Transverse colon (tissue), 3 donors: Measurements from ENCODE around the gene SMPD4.

Experiments
- EP300 ChIP-seq: sonication (generic); formaldehyde crosslinking; IDR thresholded peaks from one replicate; pipeline ENCODE4 v1.6.1; 2017; ENCODE audit warnings: antibody characterized with exemption, low read depth
- POLR2A ChIP-seq: fragments of 450-650 bp; IDR thresholded peaks from one replicate; pipeline ENCODE4 v1.6.1; 2016; ENCODE audit warnings: antibody characterized with exemption, mild to moderate bottlenecking, moderate library complexity
- TF ChIP-seq, protein P1 (sequence below), 5 experiments: fragments of 200-600 bp in 3 of 5; fragments of 450-650 bp in 2 of 5; sonication (generic) in 3 of 5; IDR thresholded peaks; 1 replicate in 2 of 5; 2 replicates in 3 of 5; pipeline ENCODE4 v1.5.1; 2016 to 2017; ENCODE audit warnings: antibody characterized with exemption in 5 of 5, inconsistent platforms in 3 of 5, mild to moderate bottlenecking in 2 of 5, moderate library complexity in 1 of 5

DNA sequence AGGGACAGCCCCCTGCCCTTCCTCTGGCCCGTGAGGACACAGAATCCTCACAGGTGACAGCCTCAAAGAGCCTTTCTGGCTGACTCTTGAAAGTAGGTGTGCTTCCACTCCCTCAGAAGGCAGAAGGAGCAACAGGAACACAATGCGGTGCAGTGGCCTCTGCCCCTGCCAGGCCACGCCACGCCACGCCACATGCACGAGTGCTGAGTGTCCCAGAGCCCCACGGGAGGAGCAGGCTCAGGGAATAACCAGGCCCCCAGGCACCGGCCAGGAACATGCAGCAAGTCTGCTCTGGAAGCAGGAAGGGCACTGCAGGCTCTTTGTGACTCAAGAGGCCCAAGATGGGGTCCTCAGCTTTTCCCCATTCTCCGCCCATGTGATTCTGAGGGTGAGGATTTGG, 18.4 kb downstream of the SMPD4 start:
- TF ChIP-seq, protein P1, sequence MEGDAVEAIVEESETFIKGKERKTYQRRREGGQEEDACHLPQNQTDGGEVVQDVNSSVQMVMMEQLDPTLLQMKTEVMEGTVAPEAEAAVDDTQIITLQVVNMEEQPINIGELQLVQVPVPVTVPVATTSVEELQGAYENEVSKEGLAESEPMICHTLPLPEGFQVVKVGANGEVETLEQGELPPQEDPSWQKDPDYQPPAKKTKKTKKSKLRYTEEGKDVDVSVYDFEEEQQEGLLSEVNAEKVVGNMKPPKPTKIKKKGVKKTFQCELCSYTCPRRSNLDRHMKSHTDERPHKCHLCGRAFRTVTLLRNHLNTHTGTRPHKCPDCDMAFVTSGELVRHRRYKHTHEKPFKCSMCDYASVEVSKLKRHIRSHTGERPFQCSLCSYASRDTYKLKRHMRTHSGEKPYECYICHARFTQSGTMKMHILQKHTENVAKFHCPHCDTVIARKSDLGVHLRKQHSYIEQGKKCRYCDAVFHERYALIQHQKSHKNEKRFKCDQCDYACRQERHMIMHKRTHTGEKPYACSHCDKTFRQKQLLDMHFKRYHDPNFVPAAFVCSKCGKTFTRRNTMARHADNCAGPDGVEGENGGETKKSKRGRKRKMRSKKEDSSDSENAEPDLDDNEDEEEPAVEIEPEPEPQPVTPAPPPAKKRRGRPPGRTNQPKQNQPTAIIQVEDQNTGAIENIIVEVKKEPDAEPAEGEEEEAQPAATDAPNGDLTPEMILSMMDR (IDR thresholded peaks at IDR 0.05), result no peak
- no peak for TF ChIP-seq EP300
- TF ChIP-seq POLR2A, result no peak
